ENCODE measurements around the gene KCNJ5. TPM values are rescaled to one million over a fixed set of nuclear protein-coding genes. Genes with fewer than 3 reads are reported as not detected.

The KCNJ5 gene
- total and polyA plus RNA-seq, 2 of the 4 experiments (the other 2 are of a cell fraction): 0.07 to 0.18 TPM

DNA sequence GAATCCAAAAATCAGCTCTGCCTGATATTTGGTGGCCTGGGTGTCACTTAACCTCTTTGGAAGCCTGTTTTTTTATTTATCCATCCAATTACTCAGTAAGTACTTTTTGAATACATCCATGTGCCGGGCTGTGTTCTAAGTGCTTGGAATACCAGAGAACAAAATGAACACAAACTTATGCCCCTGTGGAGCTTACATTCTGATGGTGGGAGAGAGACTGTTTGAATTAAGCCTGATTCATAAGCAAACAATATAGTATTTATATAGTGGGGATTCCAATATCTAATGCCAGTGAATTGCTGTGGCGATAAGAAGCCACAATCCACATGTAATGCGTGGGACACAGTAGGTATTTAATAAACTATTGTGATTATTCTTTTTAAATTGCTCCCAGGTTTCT lies 19.4 kb downstream of the KCNJ5 start:
- peak overlapping the region; percentile 18; the same call in 1 of the 2 replicates for H2AK5ac ChIP-seq (ENCODE audit: low read depth, low read length)
- ATAC-seq (ENCODE audit: low read depth) (peak; percentile 73), DNase-seq (peak; percentile 83)
- TF ChIP-seq BHLHE40 (IDR thresholded peaks at IDR 0.05; ENCODE audit: low read depth, low read length): no peak
- no peak for TF ChIP-seq MAFK (IDR thresholded peaks at IDR 0.05; ENCODE audit: low read depth, low read length)
- no peaks in the 10 kb centered on the region for H3K36me3 ChIP-seq (ENCODE audit: control insufficient read depth, insufficient read depth, low read length)
- peaks cover 25% of the 10 kb centered on the region for H3K4me1 ChIP-seq (ENCODE audit: control insufficient read depth, insufficient read depth, low read length)
- no peak overlapping the region for H3K14ac ChIP-seq (replicated peaks; ENCODE audit: low read depth, low read length)
- H4K20me1 ChIP-seq (ENCODE audit: insufficient read depth, low read length): no peaks in the 10 kb centered on the region
- H3K56ac ChIP-seq (ENCODE audit: extremely low read depth, insufficient read depth, low read length): no peak overlapping the region
- no peak overlapping the region for H3K23ac ChIP-seq (ENCODE audit: low read depth, low read length)
- no peak overlapping the region for H2AFZ ChIP-seq (replicated peaks; ENCODE audit: low read length, poor library complexity)
- 0 out of 2 replicates have a peak overlapping the region, but pooled peaks have one; percentile 11 for H3K4ac ChIP-seq (ENCODE audit: low read depth, low read length)
- H3K18ac ChIP-seq (ENCODE audit: low read depth, low read length): peak overlapping the region; percentile 24; the same call in 1 of the 2 replicates
- peaks cover 7% of the 10 kb centered on the region; the same call in 1 of the 2 replicates for H3K9me1 ChIP-seq (ENCODE audit: insufficient read depth, low read length)
- H3K4me2 ChIP-seq (ENCODE audit: low read depth, low read length): peak overlapping the region; percentile 42
- H2BK120ac ChIP-seq (ENCODE audit: low read depth, low read length): peak overlapping the region; percentile 32; the same call in 1 of the 2 replicates
- no TSS peak for BruUV-seq (replicated peaks)
- peak overlapping the region; percentile 36; the same call in 1 of the 2 replicates for H3K27ac ChIP-seq (ENCODE audit: insufficient read depth, low read length)
- no peak overlapping the region for H3K9ac ChIP-seq (ENCODE audit: low read depth, low read length)
- WGBS, 2 experiments (ENCODE audit: extremely low coverage in 2 of 2, insufficient read length in 1 of 2): no CpG with 5 or more reads among the region's 3 CpGs
- dilution Hi-C loops (cut with HindIII; ENCODE audit: low sequenced_read_pairs, unreplicated experiment): no loop called here
- H2BK20ac ChIP-seq (ENCODE audit: low read depth, low read length): no peak overlapping the region
- peak overlapping the region; percentile 28; the same call in 1 of the 2 replicates for H4K91ac ChIP-seq (ENCODE audit: insufficient read depth, low read depth, low read length)
- no peak overlapping the region for H4K8ac ChIP-seq (ENCODE audit: low read depth in 2 of 2, low read length in 2 of 2)
- no peak overlapping the region for H2AK9ac ChIP-seq (replicated peaks; ENCODE audit: low read depth, low read length, poor library complexity)
- CTCF ChIA-PET: interaction anchor here (0.6 to 1.7 kb wide), 3 partner anchors 24 to 639 kb away, joined by 3 to 6 read pairs (median 3); no protein-coding TSS in a partner anchor
- intact Hi-C loops (cut with micrococcal nuclease): no loop called here
- H4K5ac ChIP-seq (ENCODE audit: low read depth, low read length): no peak overlapping the region
- POLR2A ChIA-PET (ENCODE audit: unreplicated experiment): no interaction called here
- peak overlapping the region; percentile 75 for H2BK5ac ChIP-seq (ENCODE audit: low read depth, low read length, poor library complexity, severe bottlenecking)
- H3K79me1 ChIP-seq (ENCODE audit: low read depth in 1 of 2, low read length in 2 of 2): no peaks in the 10 kb centered on the region
- no peak overlapping the region for H3K4me3 ChIP-seq (ENCODE audit: insufficient read depth, low read depth, low read length)
- in situ Hi-C loops (cut with MboI; ENCODE audit: low sequenced_read_pairs): no loop called here
- H3K27me3 ChIP-seq (ENCODE audit: control insufficient read depth, insufficient read depth, low read length): peaks cover 23% of the 10 kb centered on the region
- no peak overlapping the region for H2BK15ac ChIP-seq (ENCODE audit: low read depth, low read length)
- H3K9me3 ChIP-seq (ENCODE audit: control insufficient read depth, insufficient read depth, low read length): peaks cover 3% of the 10 kb centered on the region; the same call in 1 of the 2 replicates
